Left colon (tissue), 2 donors: ENCODE data around the gene LDLRAD3. TPM values are rescaled to one million over a fixed set of nuclear protein-coding genes. Genes with fewer than 3 reads are reported as not detected.

ENCODE experiments used
- ATAC-seq: fragments of 200-7000 bp; cut with Tn5 transposase; one replicate; pipeline ENCODE4 v1.9.1; 2020; ENCODE audit warnings: mild to moderate bottlenecking, moderate library complexity
- DNase-seq, 2 donors: peaks; one replicate each; pipeline ENCODE4 v3.0.0-alpha.2; 2020
- intact Hi-C, 2 donors: fragments of 100-400 bp; cut with DNase I in 1 of 2; cut with micrococcal nuclease in 1 of 2; formaldehyde crosslinking; loops; one replicate each; pipeline versions ENCODE4 v1.11.2 to v1.14.0; 2022; cut with DNase I, micrococcal nuclease
- total RNA-seq, 2 donors: library from RNA; stranded (reverse); fragmentation: NEBNext Ultra II Directional; extraction: Animal tissue kit (Norgen Biotek cat#: 25700); gene quantifications; one replicate each; pipeline ENCODE4 v1.2.1, GENCODE V29; 2021
- donor health status: DM: no; HTN: no; CAD: no.
- donor health status: DM: yes; HTN: yes; CAD: no.

LDLRAD3 gene
- total RNA-seq, 2 donors from 2014 or later = 2.3 to 2.9 TPM

- ATAC-seq (no peak), DNase-seq (no peak)
- intact Hi-C loops = no loop called here
Observed at GRCh38 chr11:36078686-36079055, 134.8 kb downstream of the LDLRAD3 start.

- intact Hi-C loops = no loop called here
- DNase-seq (no peak), ATAC-seq (no peak)
Observed at GRCh38 chr11:36079878-36080675, 136.2 kb downstream of the LDLRAD3 start.

- ATAC-seq (no peak), DNase-seq (no peak)
- intact Hi-C loops = no loop called here
Observed at GRCh38 chr11:36081274-36081945, 137.5 kb downstream of the LDLRAD3 start.

- intact Hi-C loops = no loop called here
- DNase-seq = no peak
- ATAC-seq = no peak
Observed at GRCh38 chr11:36086366-36086765, 142.5 kb downstream of the LDLRAD3 start.

GRCh38 chr11:36088266-36088972 is 144.6 kb downstream of the LDLRAD3 start:
- DNase-seq (no peak), ATAC-seq (no peak)
- intact Hi-C loops = no loop called here

- ATAC-seq (no peak), DNase-seq (no peak)
- intact Hi-C loops = no loop called here
Observed at GRCh38 chr11:36089920-36090319, 146.1 kb downstream of the LDLRAD3 start.

- DNase-seq (no peak), ATAC-seq (no peak)
- intact Hi-C loops = no loop called here
Observed at GRCh38 chr11:36090356-36091109, 146.7 kb downstream of the LDLRAD3 start.

- no peak for ATAC-seq
- intact Hi-C loops = no loop called here
- DNase-seq = no peak
Observed at GRCh38 chr11:36091256-36091811, 147.5 kb downstream of the LDLRAD3 start.

- intact Hi-C loops = no loop called here
- ATAC-seq = no peak
- DNase-seq = no peak
Observed at GRCh38 chr11:36092314-36093030, 148.6 kb downstream of the LDLRAD3 start.

GRCh38 chr11:36093548-36093947 is 149.7 kb downstream of the LDLRAD3 start:
- intact Hi-C loops = no loop called here
- ATAC-seq = no peak
- DNase-seq = no peak

- no peak for ATAC-seq
- intact Hi-C loops = no loop called here
Observed at GRCh38 chr11:36094164-36094563, 150.3 kb downstream of the LDLRAD3 start.

GRCh38 chr11:36095716-36096115 is 151.9 kb downstream of the LDLRAD3 start:
- no peak for ATAC-seq
- DNase-seq = no peak
- intact Hi-C loops = no loop called here

More at GRCh38 chr11:36094164-36094563, 150.3 kb downstream of the LDLRAD3 start:
- no peak for DNase-seq

- ATAC-seq = no peak
- DNase-seq = no peak
- intact Hi-C loops = no loop called here
Observed at GRCh38 chr11:36097219-36097650, 153.4 kb downstream of the LDLRAD3 start.

- DNase-seq = no peak
- ATAC-seq = no peak
- intact Hi-C loops = no loop called here
Observed at GRCh38 chr11:36098087-36098486, 154.2 kb downstream of the LDLRAD3 start.

GRCh38 chr11:36098853-36099375 is 155.1 kb downstream of the LDLRAD3 start:
- DNase-seq = no peak
- intact Hi-C loops = no loop called here
- ATAC-seq = no peak

- intact Hi-C loops = no loop called here
- DNase-seq (no peak), ATAC-seq (no peak)
Observed at GRCh38 chr11:36101466-36101865, 157.6 kb downstream of the LDLRAD3 start.

- intact Hi-C loops = no loop called here
- DNase-seq (no peak), ATAC-seq (no peak)
Observed at GRCh38 chr11:36102868-36103267, 159.0 kb downstream of the LDLRAD3 start.

GRCh38 chr11:36103933-36104530 is 160.2 kb downstream of the LDLRAD3 start:
- intact Hi-C loops = no loop called here
- no peak for DNase-seq
- ATAC-seq = no peak
